ENCODE results near the gene CLDN17. TPM values are rescaled to one million over a fixed set of nuclear protein-coding genes. Genes with fewer than 3 reads are reported as not detected.

Gene CLDN17
- total RNA-seq (not detected in 2 replicates), polyA plus RNA-seq (not detected in 2 replicates), polyA minus RNA-seq (ENCODE audit: low replicate concordance) (not detected in 2 replicates)
- polyA plus RNA-seq (2012): not detected in 2 replicates

DNA sequence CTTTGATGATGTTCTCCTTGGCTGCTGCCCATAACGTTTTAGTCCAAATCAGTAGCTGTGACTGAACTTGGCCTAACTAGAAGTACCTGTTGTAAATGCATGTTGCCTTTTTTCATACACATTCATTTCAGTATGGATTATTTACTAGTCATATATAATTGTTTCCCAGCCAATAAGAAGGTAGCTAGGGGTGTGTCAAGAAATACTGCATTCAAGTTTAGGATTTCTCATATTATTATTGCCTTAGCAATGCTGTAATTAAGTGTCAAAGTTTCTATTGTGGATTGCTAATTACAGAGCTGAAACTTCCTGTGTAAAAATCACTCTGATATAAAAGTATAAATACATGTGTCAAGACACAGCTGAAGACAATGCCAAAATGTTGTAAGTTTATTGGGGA, at the start of gene CLDN17:
TSS of gene CLDN17 (minus strand) at position 101 of the 400 bp plus-strand sequence. CDS start 188 bp downstream, outside the sequence.
- no peak for DNase-seq (ENCODE audit: low read depth in 2 of 2)
- H3K9me3 ChIP-seq (ENCODE audit: control insufficient read depth, insufficient read depth, low read depth, low read length): no peaks in the 10 kb centered on the region
- no peak within 1 kb of the TSS for H3K27ac ChIP-seq (ENCODE audit: insufficient read depth, low read length)

GRCh38 chr21:30216041-30216723, 49.6 kb upstream of the CLDN17 start, which contains the start of gene CLDN8:
TSS of gene CLDN8 (minus strand) at chr21:30216097. CDS start at chr21:30215925, 172 bp downstream.
- H3K4me1 ChIP-seq (ENCODE audit: control insufficient read depth, extremely low read depth, insufficient read depth, low read length): no peaks in the 10 kb centered on the region
- H3K4me2 ChIP-seq (ENCODE audit: extremely low read depth, insufficient read depth, low read length): no peak within 1 kb of the TSS
- H3K4me3 ChIP-seq (replicated peaks in 1 of 4; ENCODE audit: control extremely low read depth in 1 of 4, insufficient read depth in 1 of 4, low read depth in 3 of 4, low read length in 4 of 4): no peak within 1 kb of the TSS
- no peaks in the 10 kb centered on the region for H3K79me2 ChIP-seq (ENCODE audit: control insufficient read depth, insufficient read depth, low read length)
- H3K36me3 ChIP-seq (ENCODE audit: control insufficient read depth, insufficient read depth, low read length): no peaks in the 10 kb centered on the region
- TF ChIP-seq EZH2 (IDR thresholded peaks at IDR 0.05; ENCODE audit: low read length, missing control alignments) (no peak), CTCF (conservative IDR thresholded peaks at IDR 0.05 in 1 of 2, IDR thresholded peaks at IDR 0.05 in 1 of 2; ENCODE audit: low read depth in 1 of 2, low read length in 2 of 2) (no peak)
- H3K9ac ChIP-seq (ENCODE audit: insufficient read depth, low read length): no peak within 1 kb of the TSS
- no peak within 1 kb of the TSS for H2AFZ ChIP-seq (ENCODE audit: low read length)
- no peaks in the 10 kb centered on the region for H3K27me3 ChIP-seq (ENCODE audit: control insufficient read depth, insufficient read depth, low read length)
- no peaks in the 10 kb centered on the region for H4K20me1 ChIP-seq (ENCODE audit: control insufficient read depth, extremely low read depth, insufficient read depth, low read length)
- no peak for DNase-seq (ENCODE audit: low read depth in 2 of 2)
- H3K27ac ChIP-seq (ENCODE audit: insufficient read depth, low read length): no peak within 1 kb of the TSS
- no peaks in the 10 kb centered on the region for H3K9me3 ChIP-seq (ENCODE audit: control insufficient read depth, insufficient read depth, low read depth, low read length)

More for the DNA sequence above, at the start of gene CLDN17:
- no peak within 1 kb of the TSS for H3K4me3 ChIP-seq (replicated peaks in 1 of 4; ENCODE audit: control extremely low read depth in 1 of 4, insufficient read depth in 1 of 4, low read depth in 3 of 4, low read length in 4 of 4)
- H3K4me2 ChIP-seq (ENCODE audit: extremely low read depth, insufficient read depth, low read length): no peak within 1 kb of the TSS
- TF ChIP-seq EZH2 (IDR thresholded peaks at IDR 0.05; ENCODE audit: low read length, missing control alignments) (no peak), CTCF (conservative IDR thresholded peaks at IDR 0.05 in 1 of 2, IDR thresholded peaks at IDR 0.05 in 1 of 2; ENCODE audit: low read depth in 1 of 2, low read length in 2 of 2) (no peak)
- H3K9ac ChIP-seq (ENCODE audit: insufficient read depth, low read length): no peak within 1 kb of the TSS
- H4K20me1 ChIP-seq (ENCODE audit: control insufficient read depth, extremely low read depth, insufficient read depth, low read length): no peaks in the 10 kb centered on the region
- H3K36me3 ChIP-seq (ENCODE audit: control insufficient read depth, insufficient read depth, low read length): no peaks in the 10 kb centered on the region
- H2AFZ ChIP-seq (ENCODE audit: low read length): no peak within 1 kb of the TSS
- H3K27me3 ChIP-seq (ENCODE audit: control insufficient read depth, insufficient read depth, low read length): no peaks in the 10 kb centered on the region
- H3K79me2 ChIP-seq (ENCODE audit: control insufficient read depth, insufficient read depth, low read length): no peaks in the 10 kb centered on the region
- H3K4me1 ChIP-seq (ENCODE audit: control insufficient read depth, extremely low read depth, insufficient read depth, low read length): no peaks in the 10 kb centered on the region

DNA sequence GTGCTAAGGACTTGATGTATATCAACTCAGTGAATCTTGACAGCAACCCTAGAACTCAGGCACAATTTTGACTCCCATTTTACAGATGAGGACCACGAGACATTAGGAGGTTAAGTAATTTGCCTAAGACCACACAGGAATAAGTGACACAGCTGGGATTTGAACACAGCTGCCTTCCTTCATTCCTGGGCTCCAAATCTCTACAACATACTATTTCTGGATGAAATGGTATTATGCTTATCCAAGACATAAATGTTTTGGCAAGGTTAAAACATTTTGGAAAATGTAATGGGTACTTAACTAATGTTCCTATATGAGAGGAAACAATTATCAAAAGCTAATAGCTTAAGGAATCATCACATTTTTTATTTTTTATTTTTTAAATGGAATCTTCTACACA, 44.5 kb upstream of the CLDN17 start:
- Histone ChIP-seq H3K27me3 (ENCODE audit: control insufficient read depth, insufficient read depth, low read length) (no peaks in the 10 kb centered on the region), H2AFZ (ENCODE audit: low read length) (no peak overlapping the region), H3K79me2 (ENCODE audit: control insufficient read depth, insufficient read depth, low read length) (no peaks in the 10 kb centered on the region), H3K36me3 (ENCODE audit: control insufficient read depth, insufficient read depth, low read length) (no peaks in the 10 kb centered on the region), H4K20me1 (ENCODE audit: control insufficient read depth, extremely low read depth, insufficient read depth, low read length) (no peaks in the 10 kb centered on the region), H3K4me1 (ENCODE audit: control insufficient read depth, extremely low read depth, insufficient read depth, low read length) (no peaks in the 10 kb centered on the region), H3K9ac (ENCODE audit: insufficient read depth, low read length) (no peak overlapping the region), H3K9me3 (ENCODE audit: control insufficient read depth, insufficient read depth, low read depth, low read length) (no peaks in the 10 kb centered on the region), H3K4me3 (replicated peaks in 1 of 4; ENCODE audit: control extremely low read depth in 1 of 4, insufficient read depth in 1 of 4, low read depth in 3 of 4, low read length in 4 of 4) (no peak overlapping the region), H3K27ac (ENCODE audit: insufficient read depth, low read length) (no peak overlapping the region), H3K4me2 (ENCODE audit: extremely low read depth, insufficient read depth, low read length) (no peak overlapping the region)
- no peak for DNase-seq (ENCODE audit: low read depth in 2 of 2)
- TF ChIP-seq CTCF (conservative IDR thresholded peaks at IDR 0.05 in 1 of 2, IDR thresholded peaks at IDR 0.05 in 1 of 2; ENCODE audit: low read depth in 1 of 2, low read length in 2 of 2) (no peak), EZH2 (IDR thresholded peaks at IDR 0.05; ENCODE audit: low read length, missing control alignments) (no peak)

Data from fibroblast of lung (primary cell).